ENCODE measurements around the gene AP1M1. TPM values are rescaled to one million over a fixed set of nuclear protein-coding genes. Genes with fewer than 3 reads are reported as not detected.

AP1M1 gene
- total RNA-seq, 2 donors from 2014 or later: 35.0 to 51.6 TPM

GRCh38 chr19:16252459-16253205 lies 54.9 kb downstream of the AP1M1 start:
- TF ChIP-seq CTCF (conservative IDR thresholded peaks at IDR 0.05): no peak
- 86 to 95% methylated on average over 7 to 23 of the region's 23 CpGs for WGBS, 2 experiments (ENCODE audit: insufficient coverage in 1 of 2, insufficient read length in 1 of 2)
- no peak overlapping the region for H3K9ac ChIP-seq (ENCODE audit: extremely low read depth, low read length, poor library complexity, severe bottlenecking)
- Mint-ChIP-seq H3K27me3 (ENCODE audit: insufficient read depth) (peaks cover 2% of the 10 kb centered on the region), H3K9me3 (no peaks in the 10 kb centered on the region), H3K27ac (no peak overlapping the region), H3K36me3 (ENCODE audit: low read depth) (no peaks in the 10 kb centered on the region), H3K4me1 (no peaks in the 10 kb centered on the region), H3K4me3 (no peak overlapping the region)
- no peaks in the 10 kb centered on the region for H3K9me3 ChIP-seq (ENCODE audit: control insufficient read depth, low read length)
- no peaks in the 10 kb centered on the region for H3K4me1 ChIP-seq (ENCODE audit: control insufficient read depth, insufficient read depth, low read length)
- no peaks in the 10 kb centered on the region for H3K27me3 ChIP-seq (ENCODE audit: control insufficient read depth, insufficient read depth, low read length, poor library complexity, severe bottlenecking)
- H3K27ac ChIP-seq (ENCODE audit: low read depth, low read length): no peak overlapping the region
- no peak for DNase-seq
- no peak overlapping the region for H3K4me3 ChIP-seq (ENCODE audit: low read length)
- H3K36me3 ChIP-seq (ENCODE audit: control insufficient read depth, insufficient read depth, low read length): no peaks in the 10 kb centered on the region

GRCh38 chr19:16254851-16255408 lies 57.2 kb downstream of the AP1M1 start:
- H3K4me1 ChIP-seq (ENCODE audit: control insufficient read depth, insufficient read depth, low read length): no peaks in the 10 kb centered on the region
- H3K9me3 ChIP-seq (ENCODE audit: control insufficient read depth, low read length): no peaks in the 10 kb centered on the region
- H3K27me3 ChIP-seq (ENCODE audit: control insufficient read depth, insufficient read depth, low read length, poor library complexity, severe bottlenecking): no peaks in the 10 kb centered on the region
- no peak overlapping the region for H3K4me3 Mint-ChIP-seq
- 93 to 95% methylated on average over 4 to 6 of the region's 6 CpGs for WGBS, 2 experiments (ENCODE audit: insufficient coverage in 1 of 2, insufficient read length in 1 of 2)
- H3K36me3 Mint-ChIP-seq (ENCODE audit: low read depth): no peaks in the 10 kb centered on the region
- H3K9ac ChIP-seq (ENCODE audit: extremely low read depth, low read length, poor library complexity, severe bottlenecking): no peak overlapping the region
- no peak overlapping the region for H3K27ac ChIP-seq (ENCODE audit: low read depth, low read length)
- peaks cover 2% of the 10 kb centered on the region for H3K27me3 Mint-ChIP-seq (ENCODE audit: insufficient read depth)
- no peak for TF ChIP-seq CTCF (conservative IDR thresholded peaks at IDR 0.05)
- no peak overlapping the region for H3K27ac Mint-ChIP-seq
- H3K9me3 Mint-ChIP-seq: no peaks in the 10 kb centered on the region
- no peaks in the 10 kb centered on the region for H3K4me1 Mint-ChIP-seq
- no peaks in the 10 kb centered on the region for H3K36me3 ChIP-seq (ENCODE audit: control insufficient read depth, insufficient read depth, low read length)
- no peak overlapping the region for H3K4me3 ChIP-seq (ENCODE audit: low read length)
- DNase-seq: no peak

GRCh38 chr19:16257509-16258002 lies 59.8 kb downstream of the AP1M1 start:
- H3K9ac ChIP-seq (ENCODE audit: extremely low read depth, low read length, poor library complexity, severe bottlenecking): no peak overlapping the region
- no peaks in the 10 kb centered on the region for H3K36me3 ChIP-seq (ENCODE audit: control insufficient read depth, insufficient read depth, low read length)
- WGBS, 2 experiments (ENCODE audit: insufficient coverage in 1 of 2, insufficient read length in 1 of 2): 82 to 96% methylated on average over 6 to 8 of the region's 8 CpGs
- no peak for DNase-seq
- Mint-ChIP-seq H3K4me1 (peaks cover 12% of the 10 kb centered on the region), H3K27ac (no peak overlapping the region), H3K27me3 (ENCODE audit: insufficient read depth) (peaks cover 2% of the 10 kb centered on the region), H3K36me3 (ENCODE audit: low read depth) (no peaks in the 10 kb centered on the region), H3K4me3 (no peak overlapping the region), H3K9me3 (no peaks in the 10 kb centered on the region)
- no peak overlapping the region for H3K27ac ChIP-seq (ENCODE audit: low read depth, low read length)
- peaks cover 6% of the 10 kb centered on the region for H3K4me1 ChIP-seq (ENCODE audit: control insufficient read depth, insufficient read depth, low read length)
- H3K4me3 ChIP-seq (ENCODE audit: low read length): no peak overlapping the region
- no peak for TF ChIP-seq CTCF (conservative IDR thresholded peaks at IDR 0.05)
- H3K27me3 ChIP-seq (ENCODE audit: control insufficient read depth, insufficient read depth, low read length, poor library complexity, severe bottlenecking): no peaks in the 10 kb centered on the region
- H3K9me3 ChIP-seq (ENCODE audit: control insufficient read depth, low read length): no peaks in the 10 kb centered on the region

All from endodermal cell (in vitro differentiated cells).